Stimulated activated CD4-positive, alpha-beta T cell treated with anti-CD3 and anti-CD28 coated beads, Interleukin-4, amount 100 ng/mL, for 24 hours (primary cell): Measurements from ENCODE around the gene WBP2NL.

Experiments
- DNase-seq: peaks from one replicate; pipeline ENCODE4 v3.0.0-alpha.2; 2020

The WBP2NL gene

GRCh38 chr22:41979423-41980250 is 19.0 kb upstream of the WBP2NL start:
- no peak for DNase-seq

DNA sequence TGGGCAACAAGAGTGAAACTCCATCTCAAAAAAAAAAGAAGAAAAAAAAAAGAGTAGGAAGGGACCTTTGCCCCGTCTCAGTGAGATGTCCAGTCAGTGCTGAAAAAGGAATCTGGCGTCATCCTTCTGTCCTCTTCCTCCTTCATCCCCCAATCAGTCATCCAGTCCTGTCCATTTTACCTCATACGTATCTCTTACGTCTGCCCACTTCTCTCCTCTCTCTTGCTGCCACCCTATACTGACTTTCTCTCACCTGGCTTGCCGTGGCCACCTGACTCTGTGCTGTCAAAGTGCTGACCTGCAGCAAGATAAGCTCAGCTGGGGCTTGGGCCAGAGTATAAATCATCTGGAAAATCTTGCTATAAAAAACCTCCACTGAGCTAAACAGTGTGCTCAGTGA is 15.7 kb upstream of the WBP2NL start:
- DNase-seq: no peak

GRCh38 chr22:41983513-41984405 is 14.8 kb upstream of the WBP2NL start:
- DNase-seq: no peak

DNA sequence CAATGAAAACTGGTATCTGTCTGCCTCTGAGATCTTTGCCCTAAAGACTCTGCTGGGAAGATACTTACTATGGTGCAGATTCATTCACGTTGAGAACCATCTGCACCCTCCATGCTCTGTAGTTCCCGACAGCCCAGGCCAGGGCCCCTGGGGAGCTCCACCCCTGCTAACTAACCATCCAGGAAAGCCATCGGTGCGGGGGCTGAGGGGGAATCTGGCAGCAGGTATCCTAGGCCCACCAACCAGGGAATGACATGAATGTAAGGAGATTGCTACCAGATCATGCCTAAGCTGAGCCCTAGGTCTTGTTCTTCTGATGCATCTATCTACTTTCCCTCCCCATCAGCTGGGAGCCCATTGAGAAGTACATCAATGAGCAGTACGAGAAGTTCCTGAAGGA is 11.3 kb upstream of the WBP2NL start:
- DNase-seq: no peak

DNA sequence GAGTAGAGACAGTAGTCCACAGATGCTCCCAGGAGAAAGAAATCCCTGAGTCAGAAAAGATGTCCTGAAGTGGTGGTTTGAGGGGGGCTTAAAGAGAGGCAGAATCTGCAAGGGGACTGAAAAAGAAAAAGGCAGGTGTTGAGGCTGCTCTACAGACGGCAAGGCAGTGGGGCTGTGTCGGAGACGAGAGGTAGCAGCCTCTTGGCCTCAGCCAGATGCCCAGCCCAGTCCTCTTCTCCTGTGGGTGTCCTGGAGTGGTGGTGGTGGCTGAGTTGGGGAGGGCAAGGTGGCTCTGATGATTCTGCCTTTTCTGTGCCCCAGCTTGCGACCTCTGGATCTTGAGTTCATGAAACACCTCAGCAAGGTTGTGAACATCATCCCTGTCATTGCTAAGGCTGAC is 9.3 kb upstream of the WBP2NL start:
- DNase-seq: no peak

GRCh38 chr22:41991111-41991510 is 7.5 kb upstream of the WBP2NL start:
- no peak for DNase-seq

DNA sequence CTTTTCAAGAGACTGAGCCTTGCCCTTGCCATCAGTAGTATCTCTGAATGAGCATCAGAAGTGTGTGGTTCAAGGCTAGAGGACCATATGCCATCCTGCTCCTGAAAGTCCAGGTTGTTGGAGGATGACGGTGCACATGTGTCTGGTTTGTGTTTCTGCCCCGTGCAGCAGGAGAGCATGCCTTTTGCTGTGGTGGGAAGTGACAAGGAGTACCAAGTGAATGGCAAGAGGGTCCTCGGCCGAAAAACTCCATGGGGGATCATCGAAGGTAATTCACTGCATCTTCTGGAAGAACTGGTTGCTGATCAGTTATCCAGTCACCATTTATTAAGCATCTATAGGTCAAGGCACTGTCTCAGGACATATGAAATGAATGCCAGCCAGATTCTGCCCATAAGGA is 6.1 kb upstream of the WBP2NL start:
- DNase-seq: no peak

GRCh38 chr22:41995211-41995610 is 3.4 kb upstream of the WBP2NL start:
- DNase-seq: no peak

DNA sequence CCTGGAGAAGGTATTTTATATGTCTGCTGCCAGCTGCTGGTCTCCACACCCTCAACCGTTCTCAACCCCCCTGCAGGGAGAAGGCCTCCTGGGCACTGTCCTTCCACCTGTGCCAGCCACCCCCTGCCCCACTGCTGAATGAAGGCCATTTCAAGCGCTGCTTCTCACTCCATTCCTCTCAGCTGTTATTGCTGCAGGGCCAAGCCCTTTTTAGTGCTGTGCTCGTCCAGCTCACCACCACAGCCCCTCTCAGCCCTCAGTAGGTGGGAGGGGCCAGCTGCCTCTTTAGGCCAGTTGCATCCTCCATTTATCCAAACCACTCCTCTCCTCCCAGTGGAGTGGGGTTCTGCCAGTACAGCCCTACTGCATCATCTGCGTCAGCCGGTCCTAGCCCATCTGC is 1.8 kb upstream of the WBP2NL start:
- DNase-seq: no peak

DNA sequence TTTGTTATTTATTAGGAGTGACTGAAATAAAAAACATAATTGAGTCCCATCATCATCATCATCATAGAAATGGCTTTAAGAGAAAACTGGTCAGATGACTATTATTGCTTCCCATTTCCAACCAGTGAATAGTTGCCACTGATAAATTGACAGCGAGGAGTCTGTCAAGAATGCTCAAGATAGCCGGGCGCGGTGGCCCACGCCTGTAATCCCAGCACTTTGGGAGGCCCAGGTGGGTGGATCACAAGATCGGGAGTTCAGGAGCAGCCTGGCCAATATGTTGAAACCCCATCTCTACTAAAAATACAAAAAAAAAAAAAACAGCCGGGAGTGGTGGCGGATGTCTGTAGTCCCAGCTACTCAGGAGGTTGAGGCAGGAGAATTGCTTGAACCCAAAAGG is 1.9 kb downstream of the WBP2NL start:
- no peak for DNase-seq

DNA sequence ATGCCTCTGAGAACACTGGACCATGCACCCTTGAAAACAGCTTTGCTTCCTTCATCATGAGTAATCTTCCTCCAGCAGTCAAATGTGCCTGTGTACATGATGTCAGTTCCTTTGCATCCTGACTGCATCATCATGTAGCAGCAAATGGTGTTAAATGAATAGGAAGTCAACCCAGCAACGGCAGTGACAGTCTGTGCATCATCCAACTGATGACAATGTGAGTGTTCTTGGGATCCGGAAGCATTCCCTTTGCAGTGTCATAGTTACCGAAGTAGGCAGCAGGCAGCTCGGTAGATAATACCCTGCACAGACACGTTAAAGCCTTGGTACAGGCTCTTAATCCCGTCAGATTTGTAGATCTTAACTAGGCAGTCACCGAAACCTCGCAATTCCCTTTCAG is 2.5 kb downstream of the WBP2NL start:
- no peak for DNase-seq

GRCh38 chr22:42001706-42002105 is 3.1 kb downstream of the WBP2NL start:
- DNase-seq: no peak

DNA sequence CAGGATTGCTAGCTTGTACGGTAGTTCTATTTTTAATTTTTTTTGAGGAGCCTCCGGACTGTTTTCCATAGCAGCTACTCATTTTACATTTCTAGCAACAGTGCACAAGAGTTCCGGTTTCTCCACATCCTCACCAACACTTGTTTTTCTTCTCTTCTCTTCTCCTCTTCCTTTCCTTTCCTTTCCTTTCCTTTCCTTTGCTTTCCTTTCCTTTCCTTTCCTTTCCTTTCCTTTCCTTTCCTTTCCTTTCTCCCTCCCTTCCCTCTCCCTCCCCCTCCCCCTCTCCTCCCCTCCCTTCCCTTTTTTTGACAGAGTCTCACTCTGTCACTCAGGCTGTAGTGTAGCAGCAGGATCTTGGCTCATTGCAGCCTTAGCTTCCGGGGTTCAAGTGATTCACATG is 9.3 kb downstream of the WBP2NL start:
- DNase-seq: no peak

- DNase-seq: no peak
Measured at GRCh38 chr22:42010778-42011177, 12.2 kb downstream of the WBP2NL start.

DNA sequence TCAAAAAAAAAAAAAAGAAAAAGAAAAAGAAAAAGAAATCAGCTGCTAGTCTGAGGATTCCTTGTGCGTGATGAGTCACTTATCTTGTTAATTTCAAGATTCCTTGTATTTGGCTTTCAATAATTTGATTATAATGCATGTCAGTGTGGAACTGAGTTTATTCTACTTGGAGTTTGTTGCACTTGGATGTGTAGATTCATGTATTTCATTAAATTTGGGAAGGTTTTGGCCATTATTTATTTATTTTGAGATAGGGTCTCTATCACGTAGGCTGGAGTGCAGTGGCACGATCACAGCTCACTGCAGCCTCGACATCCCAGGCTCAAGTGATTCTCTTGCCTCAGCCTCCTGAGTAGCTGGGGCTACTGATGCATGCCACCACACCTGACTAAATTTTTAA is 14.8 kb downstream of the WBP2NL start:
- DNase-seq: no peak

- DNase-seq: no peak
Measured at GRCh38 chr22:42016111-42016510, 17.5 kb downstream of the WBP2NL start.

DNA sequence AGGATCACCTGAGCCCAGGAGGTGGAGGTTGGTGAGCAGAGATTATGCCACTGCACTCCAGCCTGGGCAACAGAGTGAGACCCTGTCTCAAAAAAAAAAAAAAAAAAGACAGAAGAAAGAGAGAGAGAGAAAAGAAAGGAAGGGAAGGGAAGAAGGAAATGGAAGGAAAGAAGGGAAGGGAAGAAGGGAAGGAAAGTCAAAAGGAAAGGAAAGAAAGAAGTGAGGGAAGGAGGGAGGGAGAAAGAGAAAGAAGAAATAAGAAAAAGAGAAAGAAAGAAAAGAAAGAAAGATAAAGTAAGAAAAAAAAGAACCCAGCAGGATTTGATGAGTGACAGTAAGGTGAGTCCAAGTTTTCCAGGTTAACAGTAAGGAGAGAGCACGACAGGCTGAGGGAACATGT is 19.6 kb downstream of the WBP2NL start:
- no peak for DNase-seq

DNA sequence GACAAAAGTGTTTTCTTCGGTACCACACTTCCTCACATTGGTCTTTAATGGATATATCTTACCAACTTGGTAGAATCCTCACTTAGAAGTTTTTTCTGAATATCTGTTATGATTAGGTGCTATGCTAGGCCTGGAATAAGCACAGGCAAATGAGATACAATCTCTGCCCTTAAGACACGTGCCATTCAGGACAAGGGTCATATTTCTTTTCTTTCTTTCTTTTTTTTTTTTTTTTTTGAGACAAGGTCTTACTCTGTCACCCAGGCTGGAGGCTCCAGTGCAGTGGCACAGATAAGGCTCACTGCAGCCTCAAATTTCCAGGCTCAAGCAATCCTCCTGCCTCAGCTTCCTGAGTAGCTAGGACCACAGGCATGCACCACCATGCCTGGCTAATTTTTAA is 23.0 kb downstream of the WBP2NL start:
- DNase-seq: no peak

DNA sequence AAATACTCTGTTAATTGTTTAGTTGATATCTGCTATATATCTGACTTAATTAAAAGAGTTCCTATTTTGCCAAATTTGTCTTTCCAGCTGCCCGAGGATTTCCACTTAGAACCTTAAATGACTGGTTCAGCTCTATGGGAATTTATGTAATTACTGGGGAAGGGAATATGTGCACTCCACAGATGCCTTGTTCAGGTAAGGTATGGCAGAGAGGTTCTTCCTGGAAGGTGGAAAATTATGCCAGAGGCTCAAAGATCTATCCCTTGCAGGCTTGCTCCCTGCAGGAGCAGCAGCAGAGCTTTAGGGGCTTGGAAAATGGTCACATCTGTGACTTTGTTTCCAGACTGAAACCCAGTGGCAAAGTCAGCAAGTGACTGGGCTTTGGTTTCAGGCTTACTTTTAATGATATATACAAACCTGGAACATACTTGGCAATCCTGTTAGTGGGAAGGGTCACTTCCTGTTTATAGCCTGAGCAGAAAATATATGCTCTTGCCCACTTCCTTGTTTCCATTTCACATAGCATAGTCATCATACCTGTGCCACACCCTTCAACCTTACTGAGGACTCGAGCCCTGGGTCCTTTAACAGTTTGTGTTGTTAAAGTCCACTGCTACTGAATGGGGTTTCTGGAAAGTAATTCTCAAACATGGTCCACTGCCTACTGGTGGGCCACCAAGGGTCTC is 23.7 kb downstream of the WBP2NL start:
- DNase-seq: no peak

- no peak for DNase-seq
Measured at GRCh38 chr22:42025421-42025820, 26.8 kb downstream of the WBP2NL start.

GRCh38 chr22:42026705-42027104 is 28.1 kb downstream of the WBP2NL start:
- no peak for DNase-seq

DNA sequence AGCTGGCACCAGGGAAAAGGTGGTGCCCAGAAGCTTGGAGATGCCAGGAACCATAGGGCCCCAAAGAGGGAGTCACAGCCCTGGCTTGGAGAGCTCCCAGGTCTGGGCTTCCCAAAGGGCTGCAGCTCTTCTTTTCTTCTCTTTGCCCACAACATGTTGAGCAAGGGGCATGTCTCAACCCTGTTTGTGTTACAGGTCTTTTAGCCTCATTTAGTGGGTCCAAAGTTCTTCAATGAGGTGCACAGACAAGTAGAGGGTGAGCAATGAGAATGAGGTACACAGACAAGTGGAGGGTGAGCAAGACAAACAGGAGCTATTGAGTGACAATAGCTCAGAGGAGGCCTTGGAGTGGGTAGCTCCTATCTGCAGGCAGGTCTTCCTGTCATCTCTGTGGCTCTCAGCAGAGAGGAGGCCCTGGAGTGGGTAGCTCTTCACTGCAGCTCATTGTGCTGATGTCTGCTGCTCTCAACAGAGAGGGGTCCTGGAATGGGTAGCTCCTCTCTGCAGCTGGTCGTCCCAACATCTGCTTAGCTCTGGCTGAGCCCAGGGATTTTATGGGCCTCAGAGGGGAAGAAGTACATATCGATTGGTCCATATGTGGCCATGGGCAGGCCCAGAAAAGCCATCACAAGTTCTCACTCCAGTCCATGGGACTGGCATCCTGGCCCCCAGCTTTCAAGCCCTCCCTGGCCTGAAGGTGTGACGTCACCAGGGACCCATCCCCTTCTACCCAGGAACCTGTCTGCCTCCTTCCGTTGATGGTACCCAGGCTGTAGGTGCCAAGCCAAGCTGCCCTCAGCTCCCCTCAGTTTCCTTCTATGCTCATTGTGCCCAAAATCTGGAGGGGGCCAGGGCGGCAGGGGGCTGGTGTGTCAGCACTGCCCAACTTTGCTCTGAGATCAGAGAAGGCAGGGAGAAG is 34.9 kb downstream of the WBP2NL start:
- no peak for DNase-seq

- DNase-seq: no peak
Measured at GRCh38 chr22:42035256-42035655, 36.7 kb downstream of the WBP2NL start.
